Peyer's patch (tissue), 4 donors: ENCODE data around the gene FARP1.

ENCODE experiments used
- CTCF ChIP-seq, 6 experiments: fragments of 450-650 bp in 4 of 6; fragments of 200-600 bp in 2 of 6; sonication (generic) in 1 of 6; IDR thresholded peaks; one replicate each; pipeline ENCODE4 v1.5.1; 2017 to 2019; ENCODE audit warnings: antibody characterized with exemption in 6 of 6, mild to moderate bottlenecking in 3 of 6, moderate library complexity in 1 of 6
- POLR2A ChIP-seq, 2 donors: fragments of 450-650 bp; IDR thresholded peaks; one replicate each; pipeline ENCODE4 v1.5.1; 2017; ENCODE audit warnings: antibody characterized with exemption in 2 of 2, mild to moderate bottlenecking in 2 of 2, moderate library complexity in 2 of 2

GRCh38 chr13:98109226-98109853 lies 33.6 kb upstream of the FARP1 start:
- TF ChIP-seq CTCF (IDR thresholded peaks at IDR 0.05): no peak
- no peak for TF ChIP-seq POLR2A (IDR thresholded peaks at IDR 0.05)
